HuH-7 (cell line): ENCODE data around the gene AUTS2.

Experiments
- DNase-seq: peaks from one replicate; pipeline ENCODE4 v3.0.0; 2011; ENCODE audit warnings: low spot score

AUTS2 gene

DNA sequence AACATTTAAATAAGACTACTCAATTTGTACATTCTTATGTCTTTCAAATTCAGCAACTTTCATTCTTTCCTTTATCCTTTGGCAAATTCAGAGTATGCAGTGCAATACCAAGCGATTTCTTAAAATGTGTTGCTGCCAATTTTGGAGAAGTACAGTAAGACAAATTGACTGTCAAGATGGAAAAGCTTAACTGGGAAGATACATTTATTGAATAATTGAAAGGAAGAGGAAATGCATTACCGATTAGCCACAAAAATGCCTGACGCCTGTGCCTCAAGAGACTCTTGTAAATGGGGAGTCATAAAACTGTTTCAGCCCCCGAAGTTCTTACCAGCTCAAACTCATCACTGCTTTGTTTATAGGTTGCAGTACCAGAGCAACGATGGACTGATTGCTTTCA lies 1160.4 kb downstream of the AUTS2 start:
- no peak for DNase-seq

DNA sequence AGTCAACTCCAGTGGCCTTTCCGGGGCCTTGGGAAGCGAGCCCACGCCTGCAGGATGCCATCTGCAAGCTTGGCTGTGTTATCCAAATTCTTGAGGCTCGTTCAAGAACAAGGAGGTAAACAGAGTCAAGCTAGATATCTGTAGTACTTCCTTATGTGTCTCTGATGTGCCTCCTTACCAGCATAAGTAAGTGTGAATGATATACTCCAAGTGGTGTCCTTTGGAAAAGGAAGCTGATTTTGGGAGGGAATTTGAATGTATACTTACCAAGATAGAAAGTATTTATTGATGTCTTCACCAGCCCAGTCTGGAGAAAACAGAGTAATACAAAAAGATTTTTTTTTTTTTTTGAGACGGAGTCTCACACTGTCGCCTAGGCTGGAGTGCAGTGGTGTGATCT lies 1161.4 kb downstream of the AUTS2 start:
- no peak for DNase-seq

DNA sequence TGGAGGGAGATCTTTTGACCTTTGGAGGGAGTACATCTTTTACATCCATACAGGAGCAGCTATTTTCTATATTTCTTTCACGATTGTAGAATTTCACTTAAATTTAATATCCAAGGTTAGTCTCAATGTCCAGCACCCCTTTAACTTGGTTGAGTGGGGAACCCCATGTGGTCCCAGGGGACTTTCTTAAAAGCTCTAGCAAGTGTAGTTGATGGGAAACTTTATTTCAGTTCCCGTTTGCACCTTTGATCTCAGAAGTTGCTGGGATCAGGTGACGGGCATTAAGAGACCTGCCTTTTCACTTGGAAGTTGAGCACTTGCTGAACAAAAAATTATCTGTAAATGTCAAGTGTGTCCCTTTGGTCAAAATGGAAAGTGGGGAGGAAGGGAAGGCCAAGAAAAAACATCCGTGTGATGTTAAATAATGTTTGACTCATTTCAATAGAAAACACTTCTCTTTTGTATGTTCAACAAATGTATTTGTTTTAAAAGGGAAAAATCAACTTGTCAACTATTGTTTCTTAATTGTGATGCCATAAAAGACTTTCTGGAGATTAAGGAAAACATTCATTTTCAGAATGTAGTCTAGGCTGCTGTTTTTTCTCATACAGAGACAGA lies 1163.5 kb downstream of the AUTS2 start:
- DNase-seq, result no peak

DNA sequence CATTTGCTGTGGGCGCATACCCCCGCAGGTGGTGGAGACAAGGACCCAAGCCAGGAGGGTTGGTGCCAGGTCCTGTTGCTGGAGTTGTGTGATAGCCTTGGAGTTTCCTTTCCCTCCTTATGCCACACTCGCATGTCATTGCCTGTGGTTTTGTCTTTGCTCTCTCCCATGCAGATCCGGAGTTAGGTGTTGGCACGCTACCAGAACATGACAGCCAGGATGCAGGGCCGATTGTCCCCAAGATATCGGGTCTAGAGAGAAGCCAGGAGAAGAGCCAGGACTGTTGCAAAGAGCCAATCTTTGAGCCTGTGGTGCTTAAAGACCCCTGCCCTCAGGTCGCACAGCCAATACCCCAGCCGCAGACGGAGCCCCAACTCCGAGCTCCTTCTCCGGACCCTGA lies 1164.4 kb downstream of the AUTS2 start:
- DNase-seq, result no peak

DNA sequence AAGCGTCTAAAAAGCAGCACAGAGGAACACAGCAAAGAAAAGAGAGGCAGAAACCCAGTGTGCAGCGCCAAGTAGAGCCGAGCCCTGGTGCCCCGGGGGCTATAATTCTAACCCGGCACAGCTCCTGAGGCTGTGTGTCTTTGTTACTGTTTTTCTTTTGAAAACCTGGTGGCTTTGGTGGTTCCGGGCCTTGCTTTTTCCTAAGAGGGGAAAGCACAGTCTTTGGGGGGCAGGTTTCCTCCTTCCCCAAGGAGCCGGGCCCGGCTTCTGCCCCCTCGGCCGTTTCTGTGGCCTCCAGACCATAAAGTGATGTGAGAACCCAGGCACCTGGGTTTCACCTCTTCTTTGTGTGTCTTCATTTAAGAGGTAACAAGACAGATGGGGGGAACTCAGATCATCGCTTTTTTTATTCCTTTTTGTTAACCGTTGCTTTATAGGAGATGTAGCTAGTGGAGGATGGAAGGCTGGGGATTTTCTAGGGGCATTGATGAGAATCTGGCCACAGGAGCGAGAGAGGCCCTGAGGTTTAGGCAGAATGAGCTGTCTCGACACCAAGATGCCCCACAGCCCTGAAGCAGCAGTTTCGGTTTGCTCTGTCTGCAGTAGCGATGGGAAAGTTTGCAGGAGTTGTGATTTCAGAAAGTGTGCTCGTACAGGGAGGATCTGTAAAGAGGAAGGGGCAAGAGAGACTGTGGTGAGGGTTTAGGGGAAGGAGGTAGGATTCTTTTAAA lies 1165.9 kb downstream of the AUTS2 start:
- DNase-seq, result no peak

DNA sequence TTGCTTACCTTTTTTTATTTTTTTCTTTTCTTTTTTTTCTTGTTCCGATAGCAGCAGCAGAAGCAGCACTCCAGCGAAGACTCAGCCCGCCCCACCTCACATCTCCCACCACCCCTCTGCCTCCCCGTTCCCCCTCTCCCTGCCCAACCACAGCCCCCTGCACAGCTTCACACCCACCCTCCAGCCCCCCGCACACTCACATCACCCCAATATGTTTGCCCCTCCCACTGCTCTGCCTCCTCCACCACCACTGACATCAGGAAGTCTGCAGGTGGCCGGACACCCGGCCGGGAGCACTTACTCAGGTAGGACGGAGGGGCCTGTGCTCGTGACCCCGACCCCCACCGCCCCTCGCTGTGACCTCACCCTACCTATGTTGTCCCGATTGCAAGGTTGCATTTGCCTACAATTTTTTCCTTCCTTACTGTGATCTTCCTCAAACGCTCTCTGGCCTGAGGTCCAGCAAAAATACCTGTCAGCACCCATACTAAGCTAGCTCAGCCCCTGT lies 1166.5 kb downstream of the AUTS2 start:
- DNase-seq, result no peak

DNA sequence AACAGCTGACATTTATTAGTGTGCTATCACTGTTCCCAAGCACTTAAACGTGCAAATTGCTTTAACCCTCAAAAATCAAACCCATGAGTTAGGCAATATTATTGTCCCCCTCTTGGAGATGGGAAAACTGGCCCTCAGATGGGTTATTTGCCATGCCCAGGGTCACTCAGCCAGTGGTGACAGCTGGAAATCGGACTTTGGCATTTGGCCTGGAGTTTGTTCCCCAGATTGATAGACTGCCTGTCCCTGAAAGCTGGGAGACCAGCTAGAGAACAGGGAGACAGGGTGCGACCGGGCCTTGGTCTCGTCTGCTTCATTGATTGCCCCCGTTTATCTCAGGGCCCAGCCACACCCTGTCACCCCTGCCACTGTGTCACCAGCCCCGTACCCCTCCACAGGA lies 1167.4 kb downstream of the AUTS2 start:
- no peak for DNase-seq

DNA sequence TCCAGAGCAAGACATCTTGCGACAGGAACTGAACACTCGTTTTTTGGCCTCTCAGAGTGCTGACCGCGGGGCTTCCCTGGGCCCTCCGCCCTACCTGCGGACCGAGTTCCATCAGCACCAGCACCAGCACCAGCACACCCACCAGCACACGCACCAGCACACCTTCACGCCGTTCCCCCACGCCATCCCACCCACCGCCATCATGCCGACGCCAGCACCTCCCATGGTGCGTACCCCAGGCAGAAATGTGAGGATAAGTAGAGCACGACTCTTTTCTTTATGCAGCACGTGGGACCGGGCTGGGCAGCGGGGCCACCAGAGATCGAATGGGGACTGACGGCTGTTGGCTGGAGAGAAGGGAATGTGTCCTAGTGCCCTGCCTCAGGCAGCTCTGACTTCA lies 1167.8 kb downstream of the AUTS2 start:
- no peak for DNase-seq

DNA sequence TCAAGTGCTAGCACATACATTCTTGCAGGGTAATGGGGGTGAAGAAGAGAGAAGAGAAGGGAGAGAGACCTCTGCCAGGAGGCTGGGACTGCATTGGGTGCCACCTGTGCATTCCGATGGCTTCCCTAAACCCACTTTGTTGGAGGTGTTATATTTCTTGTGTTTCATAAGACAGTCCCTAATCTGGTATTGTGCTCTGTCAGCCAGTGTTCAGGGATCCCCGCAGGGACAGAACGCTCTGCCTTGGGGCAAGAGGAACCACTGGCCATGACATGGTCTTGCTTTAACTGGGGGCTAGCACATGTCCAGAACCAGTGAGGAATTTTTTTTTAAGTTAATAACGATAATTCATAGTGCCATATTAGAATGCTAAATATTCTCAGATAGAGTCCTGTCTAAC lies 1168.4 kb downstream of the AUTS2 start:
- no peak for DNase-seq

DNA sequence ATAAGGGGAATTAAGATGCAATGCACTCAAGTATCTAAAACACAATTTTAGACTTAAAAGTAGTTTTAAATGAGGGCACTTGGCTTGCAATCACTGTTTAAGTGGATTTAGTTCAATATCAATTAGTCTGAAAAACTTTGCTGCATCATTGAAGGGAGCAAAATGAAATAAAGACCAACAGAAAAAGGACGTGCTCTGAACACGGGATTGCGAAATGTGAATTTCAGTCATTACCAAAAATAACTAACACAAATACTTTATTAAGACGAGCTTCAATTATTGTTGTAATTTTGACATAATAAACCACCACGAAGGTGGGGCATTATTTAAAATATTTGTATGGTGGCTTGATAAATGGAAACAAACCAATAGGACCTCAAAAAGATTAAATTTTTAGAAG lies 1171.9 kb downstream of the AUTS2 start:
- no peak for DNase-seq

DNA sequence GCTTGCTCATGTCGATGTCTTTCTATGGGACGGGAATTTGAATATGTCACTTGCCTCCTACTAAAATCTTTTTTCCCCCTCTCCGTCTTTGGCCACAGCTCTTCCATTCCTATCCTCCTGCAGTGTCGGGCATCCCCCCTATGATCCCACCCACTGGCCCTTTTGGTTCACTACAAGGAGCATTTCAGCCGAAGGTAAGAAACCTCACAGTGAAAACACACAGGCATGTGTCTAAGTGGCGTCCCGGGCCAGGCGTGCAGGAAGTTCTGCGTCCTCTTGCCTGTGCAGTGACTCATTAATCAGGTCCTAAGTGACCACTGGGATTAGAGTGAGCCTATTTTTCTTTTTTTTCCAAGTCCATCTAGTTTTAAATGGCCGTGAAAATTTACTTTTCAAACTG lies 1173.2 kb downstream of the AUTS2 start:
- no peak for DNase-seq

DNA sequence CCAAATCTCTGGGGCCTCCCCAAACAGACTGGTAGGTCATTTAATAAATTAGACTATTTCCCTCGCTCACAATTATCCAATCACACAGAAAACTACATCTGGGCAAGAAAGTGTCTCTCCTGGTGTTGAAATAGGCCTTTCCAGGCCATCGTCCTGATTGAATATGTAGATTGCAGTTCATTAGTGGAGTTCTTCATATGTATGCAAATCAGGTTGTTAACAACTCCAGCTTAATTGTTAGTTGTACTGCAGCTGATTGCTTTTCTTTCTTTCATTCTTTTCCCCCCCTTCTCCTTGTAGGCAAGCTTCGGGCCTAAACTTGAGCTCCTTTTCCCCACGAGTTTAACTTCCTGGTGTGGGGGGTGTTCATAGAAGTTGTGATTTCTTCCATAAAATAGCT lies 1174.6 kb downstream of the AUTS2 start:
- DNase-seq, result no peak

DNA sequence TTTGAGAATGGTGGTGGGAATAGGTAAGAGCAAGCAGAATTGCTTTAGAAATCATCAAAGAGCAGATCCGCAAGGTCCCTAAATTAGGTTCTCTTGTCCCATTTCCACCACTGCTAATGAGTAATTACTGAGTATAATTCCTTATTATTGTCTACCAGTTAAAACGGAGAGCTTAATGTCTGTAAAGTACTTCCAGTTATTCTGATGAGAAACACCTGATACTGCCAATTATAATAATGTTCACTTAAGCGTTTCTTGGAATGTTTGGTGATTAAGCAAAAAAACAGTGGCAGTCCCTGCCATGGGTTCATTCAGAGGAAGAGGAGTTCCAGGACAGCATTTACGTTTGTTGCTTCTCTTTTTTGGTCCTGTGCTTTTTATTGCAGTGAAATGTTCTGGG lies 1175.1 kb downstream of the AUTS2 start:
- DNase-seq, result no peak

DNA sequence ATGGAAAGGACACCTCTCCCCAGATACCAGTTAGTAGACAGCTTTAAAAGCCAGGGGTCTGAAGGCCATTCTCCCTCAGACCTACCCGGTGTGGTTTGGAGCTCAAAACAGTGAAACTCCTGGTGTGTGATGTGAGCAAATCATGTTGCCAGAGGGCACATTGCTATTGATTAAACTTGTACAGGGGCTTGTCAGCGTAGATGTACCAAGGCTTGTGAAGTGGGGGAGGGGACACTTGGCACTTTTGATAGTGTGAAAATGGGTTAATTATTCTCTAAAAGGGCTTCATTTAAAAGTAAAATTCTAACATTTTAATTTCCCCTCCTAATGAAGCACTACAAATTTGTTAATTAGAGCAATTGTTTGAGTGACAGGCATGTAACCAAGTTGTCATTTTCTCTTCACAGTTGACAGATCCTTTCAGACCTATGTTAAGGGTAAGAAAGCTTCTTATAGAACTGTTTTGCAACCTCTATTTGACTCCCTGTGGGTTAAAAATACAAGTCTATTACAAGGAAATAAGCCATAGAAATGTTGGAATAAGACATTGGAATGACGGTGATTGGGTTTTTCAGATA lies 1176.8 kb downstream of the AUTS2 start:
- no peak for DNase-seq

DNA sequence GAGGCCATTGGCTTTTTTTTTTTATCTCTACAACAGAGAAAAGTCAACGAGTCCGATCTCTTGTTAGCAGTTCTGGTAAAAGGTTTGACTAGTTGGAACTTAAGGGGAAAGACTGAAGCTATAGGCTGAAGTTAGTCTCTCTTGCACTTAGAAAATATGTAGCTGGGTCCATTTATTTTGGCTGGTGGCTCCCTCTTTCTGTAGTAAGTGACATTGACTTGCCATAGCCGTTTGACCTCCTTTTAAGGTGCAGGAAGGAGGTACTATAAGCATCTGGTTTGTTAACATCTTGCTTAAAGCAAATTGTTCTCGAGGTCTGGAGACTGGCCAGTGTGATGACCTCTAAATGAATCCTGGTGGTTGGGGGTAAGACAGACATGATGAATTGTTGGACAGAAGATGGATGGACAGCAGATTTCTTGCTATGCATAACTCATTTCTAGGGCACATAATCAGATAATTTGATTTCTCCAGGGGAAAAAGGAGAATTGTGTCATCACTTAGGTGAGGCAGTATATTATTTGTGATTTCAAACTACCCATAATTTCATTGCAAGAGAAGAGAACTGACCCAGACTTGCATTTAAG lies 1177.4 kb downstream of the AUTS2 start:
- no peak for DNase-seq

DNA sequence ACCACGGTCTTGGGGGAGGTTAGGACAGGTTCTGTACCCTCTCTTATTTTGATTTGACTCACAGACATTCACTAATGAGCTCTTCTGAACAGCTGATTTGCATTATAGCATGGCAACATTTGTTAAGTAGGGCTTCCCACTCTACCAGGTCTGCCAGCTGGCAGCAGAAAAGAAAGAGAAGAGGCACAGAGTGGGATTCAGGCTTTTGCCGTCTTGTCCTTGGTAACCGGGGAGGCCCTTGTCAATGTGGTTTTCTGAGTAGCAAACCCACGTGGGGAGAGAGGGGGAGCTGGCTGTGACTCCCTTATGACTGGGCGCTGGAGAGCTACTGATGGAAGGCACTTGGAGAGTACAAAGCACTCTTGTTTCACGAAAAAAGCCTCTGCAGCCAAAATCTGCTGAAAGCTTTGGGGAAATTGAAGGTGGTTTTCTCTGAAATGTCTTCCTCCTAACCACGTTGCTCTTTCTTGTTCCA lies 1178.4 kb downstream of the AUTS2 start:
- no peak for DNase-seq

DNA sequence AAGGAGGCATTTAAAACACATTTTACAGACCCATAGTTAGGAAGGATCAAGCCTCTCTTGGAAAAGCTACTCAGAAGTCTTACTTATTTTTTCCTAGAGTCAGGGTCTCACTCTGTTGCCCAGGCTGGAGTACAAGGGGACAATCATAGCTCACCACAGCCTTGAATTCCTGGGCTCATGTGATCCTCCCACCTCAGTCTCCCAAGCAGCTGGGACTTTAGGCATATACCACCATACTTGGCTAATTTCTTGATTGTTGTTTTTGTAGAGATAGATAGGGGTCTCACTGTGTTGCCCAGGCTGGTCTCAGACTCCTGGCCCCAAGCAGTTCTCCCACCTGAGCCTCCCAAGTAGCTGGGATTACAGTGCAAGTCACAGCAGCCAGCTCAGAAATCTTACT lies 1179.0 kb downstream of the AUTS2 start:
- DNase-seq, result no peak

DNA sequence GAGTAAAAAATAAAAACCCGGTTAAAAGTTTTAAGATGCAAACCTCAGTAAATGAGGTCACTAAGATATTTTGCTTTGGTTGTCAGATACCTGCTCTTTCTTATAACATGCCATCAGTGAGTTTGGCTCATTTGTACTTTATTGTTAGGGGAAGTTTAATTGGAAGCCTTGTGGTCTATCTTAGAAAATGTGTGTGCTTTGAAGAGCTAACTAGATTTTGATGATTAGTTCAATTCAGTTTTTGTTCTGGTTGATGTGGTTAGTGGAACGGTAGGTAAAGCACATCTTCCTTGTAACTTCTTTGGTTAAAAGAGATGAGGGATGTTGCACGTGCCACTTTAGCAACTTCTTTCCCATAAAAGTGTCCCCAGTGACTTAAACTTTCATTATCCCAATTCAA lies 1180.3 kb downstream of the AUTS2 start:
- DNase-seq, result no peak

DNA sequence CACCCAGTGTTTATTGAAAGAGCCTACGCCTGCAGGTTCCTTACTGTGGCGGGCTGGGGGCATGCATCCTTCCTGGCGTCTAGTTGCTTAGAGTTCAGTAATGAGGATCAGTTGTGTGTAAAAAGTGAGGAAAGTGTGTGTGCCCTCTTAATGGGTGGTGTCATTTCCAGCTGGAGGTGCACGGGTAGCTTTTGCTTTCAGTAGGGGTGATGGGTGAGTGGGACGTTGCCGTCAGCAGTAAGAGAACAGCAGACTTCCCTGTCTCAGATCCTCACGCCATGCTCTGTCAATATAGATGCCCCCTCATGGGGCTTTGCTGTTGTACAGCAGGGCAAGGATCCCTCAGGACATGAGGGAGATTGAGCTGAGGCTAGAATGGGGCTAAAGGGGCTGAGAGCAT lies 1181.0 kb downstream of the AUTS2 start:
- DNase-seq, result no peak

DNA sequence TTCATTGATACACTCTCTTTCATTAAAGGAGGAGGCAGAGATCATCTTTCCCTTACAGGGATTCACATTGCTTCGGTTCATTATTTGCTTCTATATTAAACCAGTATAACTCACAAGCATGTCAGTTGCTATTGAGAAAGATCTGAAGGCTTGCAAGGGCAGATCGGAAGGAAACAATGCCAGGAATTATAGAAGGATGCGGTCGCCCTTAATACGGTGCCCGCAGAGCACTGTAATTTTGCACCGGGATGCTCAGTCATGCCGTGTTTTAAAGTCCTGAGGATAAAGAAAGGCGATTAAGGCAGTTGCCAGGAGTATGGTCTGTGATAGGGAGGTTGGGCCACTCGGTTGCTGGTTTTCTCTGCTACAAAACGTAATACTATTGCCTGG lies 1183.6 kb downstream of the AUTS2 start:
- DNase-seq, result no peak

DNA sequence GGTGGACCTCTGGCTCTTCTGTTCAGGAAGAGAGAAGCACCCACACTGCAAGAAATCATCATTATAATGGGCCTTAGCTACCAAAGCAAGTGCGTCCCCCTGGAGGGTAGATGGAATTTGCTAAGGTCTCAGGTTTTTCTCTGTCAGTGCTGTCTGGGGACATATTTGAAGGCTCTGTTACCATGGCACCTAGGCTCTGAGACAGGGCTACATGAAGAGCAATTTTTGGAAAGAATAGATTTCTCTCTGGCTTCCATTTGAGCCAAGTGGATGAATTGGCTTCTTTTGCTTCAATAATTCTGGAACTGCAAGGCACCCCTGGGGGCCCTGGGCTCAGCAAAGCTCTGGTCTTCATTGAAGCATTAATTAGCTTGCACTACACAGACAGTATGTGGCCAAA lies 1184.5 kb downstream of the AUTS2 start:
- DNase-seq, result no peak

DNA sequence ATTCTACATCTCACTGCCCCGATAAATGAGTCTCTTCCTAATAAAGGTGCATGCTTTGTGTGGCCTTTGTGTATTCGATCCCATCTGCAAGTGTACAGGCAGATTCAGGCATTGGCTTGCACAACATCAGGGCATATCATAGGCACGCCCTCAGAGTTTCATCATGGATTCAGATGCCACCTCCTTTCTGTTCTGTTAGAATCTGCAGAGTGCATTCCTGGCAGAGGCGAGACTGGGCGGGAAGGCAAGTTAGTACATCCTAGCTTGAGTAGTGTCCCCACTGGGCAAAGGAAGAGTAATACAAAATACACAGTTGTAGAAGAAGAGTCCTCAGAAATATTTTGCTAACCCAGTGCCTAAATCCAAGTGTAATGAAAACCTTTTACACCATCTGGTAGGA lies 1187.2 kb downstream of the AUTS2 start:
- DNase-seq, result no peak

DNA sequence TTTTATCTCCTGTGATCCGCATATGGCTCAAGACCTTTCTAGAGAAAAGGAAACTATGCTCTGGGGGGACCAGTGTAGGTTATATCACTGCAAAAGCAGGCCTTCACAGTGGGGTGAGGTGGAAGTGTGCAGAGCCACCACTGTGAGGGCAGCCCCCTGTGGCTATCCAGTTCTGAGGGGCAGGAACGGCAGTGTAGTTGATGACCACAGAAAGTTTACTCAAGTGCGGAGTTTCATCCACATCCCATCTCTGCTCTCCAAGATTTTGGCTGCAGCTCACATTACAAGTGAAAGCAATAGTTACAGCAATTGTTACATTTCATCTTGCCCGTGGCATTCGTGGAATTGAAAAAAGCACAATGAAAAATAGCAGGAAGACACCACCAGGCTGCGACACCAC lies 1187.8 kb downstream of the AUTS2 start:
- DNase-seq, result no peak
